Mesenchymal stem cell (in vitro differentiated cells and primary cell): Measurements from ENCODE around the gene RPS27L.

Experiments
- DNase-seq: peaks from one replicate; pipeline ENCODE4 v3.0.0-alpha.2; 2013
- H2AFZ ChIP-seq: one replicate; pipeline ENCODE4 v1.6.1; 2013; ENCODE audit warnings: low read depth, mild to moderate bottlenecking, control low read depth, inconsistent platforms, low read length, moderate library complexity
- H2AK5ac ChIP-seq: 2 replicates; pipeline ENCODE4 v1.6.1; 2013; ENCODE audit warnings: low read length, moderate library complexity, mild to moderate bottlenecking, inconsistent platforms; ENCODE audit not compliant: severe bottlenecking
- H2BK120ac ChIP-seq: one replicate; pipeline ENCODE4 v1.6.1; 2013; ENCODE audit warnings: low read depth, mild to moderate bottlenecking, inconsistent platforms, low read length, moderate library complexity
- H2BK12ac ChIP-seq, 2 experiments: one replicate each; pipeline ENCODE4 v1.6.1; 2013; ENCODE audit warnings: inconsistent platforms in 2 of 2, low read length in 2 of 2, mild to moderate bottlenecking in 2 of 2, moderate library complexity in 2 of 2, control low read depth in 1 of 2
- H2BK15ac ChIP-seq: one replicate; pipeline ENCODE4 v1.6.1; 2013; ENCODE audit warnings: mild to moderate bottlenecking, low read depth, inconsistent platforms; ENCODE audit not compliant: poor library complexity, severe bottlenecking
- H2BK5ac ChIP-seq: 2 replicates; pipeline ENCODE4 v1.6.1; 2013; ENCODE audit warnings: low read depth, mild to moderate bottlenecking, low read length, control low read depth, inconsistent platforms; ENCODE audit not compliant: poor library complexity, severe bottlenecking
- H3K14ac ChIP-seq, 2 experiments: one replicate each; pipeline ENCODE4 v1.6.1; 2013; ENCODE audit warnings: inconsistent platforms in 2 of 2, low read length in 2 of 2, control low read depth in 1 of 2, mild to moderate bottlenecking in 1 of 2, moderate library complexity in 1 of 2
- H3K18ac ChIP-seq, 2 experiments: one replicate each; pipeline ENCODE4 v1.6.1; 2013; ENCODE audit warnings: inconsistent platforms in 2 of 2, low read length in 2 of 2, control low read depth in 1 of 2, low read depth in 1 of 2, mild to moderate bottlenecking in 1 of 2
- H3K23ac ChIP-seq, 2 experiments: one replicate each; pipeline ENCODE4 v1.6.1; 2013; ENCODE audit warnings: inconsistent platforms in 2 of 2, low read length in 2 of 2, mild to moderate bottlenecking in 2 of 2, moderate library complexity in 2 of 2, control low read depth in 1 of 2
- H3K27ac ChIP-seq: 2 replicates; pipeline ENCODE4 v1.5.1; 2013; ENCODE audit warnings: mild to moderate bottlenecking, moderate library complexity, low read length, control low read depth, inconsistent platforms; ENCODE audit not compliant: poor library complexity, severe bottlenecking
- H3K27me3 ChIP-seq, 2 experiments: 2 replicates each; pipeline versions ENCODE4 v1.6.1 to v1.7.0; 2013; ENCODE audit warnings: low read length in 2 of 2, mild to moderate bottlenecking in 2 of 2, moderate library complexity in 2 of 2, control low read depth in 1 of 2, inconsistent platforms in 1 of 2; ENCODE audit not compliant: control insufficient read depth in 1 of 2, insufficient read depth in 1 of 2
- H3K36me3 ChIP-seq, 2 experiments: 2 replicates each; pipeline versions ENCODE4 v1.6.1 to v1.7.0; 2013; ENCODE audit warnings: low read length in 2 of 2, control low read depth in 1 of 2, inconsistent platforms in 1 of 2, low read depth in 1 of 2, mild to moderate bottlenecking in 1 of 2; ENCODE audit not compliant: insufficient read depth in 2 of 2, control insufficient read depth in 1 of 2
- H3K4ac ChIP-seq, 2 experiments: one replicate each; pipeline ENCODE4 v1.6.1; 2013; ENCODE audit warnings: inconsistent platforms in 2 of 2, low read length in 2 of 2, mild to moderate bottlenecking in 2 of 2, moderate library complexity in 2 of 2, control low read depth in 1 of 2, low read depth in 1 of 2
- H3K4me1 ChIP-seq: 2 replicates; pipeline ENCODE4 v1.6.1; 2013; ENCODE audit warnings: low read depth, low read length, control low read depth; ENCODE audit not compliant: control insufficient read depth, insufficient read depth
- H3K4me2 ChIP-seq: 2 replicates; pipeline ENCODE4 v1.6.1; 2013; ENCODE audit warnings: low read length, mild to moderate bottlenecking, inconsistent platforms; ENCODE audit not compliant: poor library complexity, severe bottlenecking
- H3K4me3 ChIP-seq, 2 experiments: 2 replicates each; pipeline versions ENCODE4 v1.5.1 to v1.7.0; 2013; ENCODE audit warnings: low read length in 2 of 2, mild to moderate bottlenecking in 2 of 2, control low read depth in 1 of 2, low read depth in 1 of 2; ENCODE audit not compliant: insufficient read depth in 1 of 2
- H3K79me1 ChIP-seq: replicated peaks from 2 replicates; pipeline ENCODE4 v1.6.1; 2013; ENCODE audit warnings: mild to moderate bottlenecking, control low read depth, low read length, inconsistent platforms; ENCODE audit not compliant: poor library complexity, severe bottlenecking
- H3K9ac ChIP-seq: 2 replicates; pipeline ENCODE4 v1.7.0; 2013; ENCODE audit warnings: mild to moderate bottlenecking, low read length, moderate library complexity
- H3K9me3 ChIP-seq: 2 replicates; pipeline ENCODE4 v1.7.0; 2013; ENCODE audit warnings: mild to moderate bottlenecking, low read length; ENCODE audit not compliant: control insufficient read depth
- H4K8ac ChIP-seq: one replicate; pipeline ENCODE4 v1.6.1; 2013; ENCODE audit warnings: inconsistent platforms, mild to moderate bottlenecking, low read length, moderate library complexity
- H4K91ac ChIP-seq: one replicate; pipeline ENCODE4 v1.6.1; 2013; ENCODE audit warnings: mild to moderate bottlenecking, low read length, inconsistent platforms
- WGBS: methylation state at CpG from one replicate; pipeline ENCODE4 v1.1.7; 2013; ENCODE audit warnings: mixed read lengths; 5-methylcytosine and 5-hydroxymethylcytosine counted together

Gene RPS27L

DNA sequence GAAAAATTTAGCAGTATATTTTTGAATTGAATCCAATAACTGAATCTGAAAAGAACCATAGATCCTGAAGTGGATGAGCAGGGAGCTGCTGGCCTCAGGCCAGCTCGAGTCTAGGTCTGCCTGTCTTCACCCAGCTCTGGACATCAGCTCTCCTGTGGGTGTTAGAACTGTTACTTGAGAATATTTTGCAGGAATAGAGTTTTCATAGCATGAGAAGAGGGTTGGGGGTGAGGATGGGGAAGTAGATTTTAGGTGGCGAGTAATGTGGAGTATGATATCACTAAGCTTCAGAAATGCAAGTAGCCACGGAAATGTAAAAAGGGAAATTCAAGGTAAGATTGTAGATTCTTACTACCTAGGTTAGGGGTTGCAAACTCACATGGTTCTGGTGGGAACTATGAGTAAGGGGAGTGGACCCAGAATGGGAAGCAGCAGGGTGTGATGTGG is 38.3 kb upstream of the RPS27L start:
- Histone ChIP-seq H4K91ac (no peak overlapping the region), H3K9ac (no peak overlapping the region), H3K36me3 (no peaks in the 10 kb centered on the region), H3K27me3 (no peaks in the 10 kb centered on the region), H3K9me3 (no peaks in the 10 kb centered on the region), H2BK120ac (no peak overlapping the region), H3K4me1 (peaks cover 1% of the 10 kb centered on the region), H3K27ac (no peak overlapping the region), H3K79me1 (peaks cover 6% of the 10 kb centered on the region), H3K4ac (no peak overlapping the region), H2AFZ (no peak overlapping the region), H3K4me3 (no peak overlapping the region), H3K4me2 (no peak overlapping the region), H2BK15ac (no peak overlapping the region), H2BK5ac (no peak overlapping the region), H2BK12ac (no peak overlapping the region), H3K14ac (no peak overlapping the region), H3K23ac (no peak overlapping the region), H4K8ac (no peak overlapping the region), H2AK5ac (no peak overlapping the region), H3K18ac (no peak overlapping the region)
- WGBS, result 94% methylated on average over 3 of the region's 3 CpGs
- DNase-seq, result no peak

DNA sequence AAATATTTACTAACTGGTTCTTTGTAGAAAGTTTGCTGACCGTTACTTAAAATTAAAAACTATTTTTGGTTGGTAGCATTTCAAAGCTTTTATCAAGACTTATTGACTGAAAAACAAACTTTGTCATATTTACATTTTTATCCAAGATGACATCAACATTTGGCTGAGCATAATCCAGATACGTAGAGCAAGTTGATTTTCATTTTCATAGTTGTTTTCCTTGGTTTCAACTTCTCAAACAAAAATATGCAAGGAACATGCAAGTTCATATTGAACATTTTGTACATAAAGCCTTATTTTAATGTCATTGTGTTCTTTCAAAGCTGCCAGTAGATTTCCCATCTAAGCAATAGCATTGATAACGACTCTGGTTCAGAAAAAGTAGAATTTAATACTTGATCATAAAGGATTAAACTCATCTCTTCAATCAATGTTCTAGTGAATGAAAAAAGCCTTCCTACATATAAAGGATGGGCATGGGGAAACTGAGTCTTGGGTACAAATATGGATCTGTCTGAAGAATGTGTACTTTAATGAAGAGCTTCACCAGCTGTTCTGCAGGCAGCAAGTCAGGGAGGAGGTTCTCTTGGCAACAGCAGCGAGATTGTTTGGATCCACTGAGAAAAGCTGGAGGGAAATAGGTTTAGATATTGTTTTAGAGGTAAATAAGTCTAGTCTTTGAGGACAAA is 37.7 kb upstream of the RPS27L start:
- H4K91ac ChIP-seq, result no peak overlapping the region
- H3K4me3 ChIP-seq, result peak overlapping the region in 1 of 2 experiments; percentile 45
- no peak overlapping the region for H2AFZ ChIP-seq
- no peak overlapping the region for H3K27ac ChIP-seq
- no peak overlapping the region for H2BK12ac ChIP-seq
- H3K14ac ChIP-seq, result no peak overlapping the region
- WGBS, result 100% methylated on average over 2 of the region's 4 CpGs
- no peak overlapping the region for H2BK5ac ChIP-seq
- no peak overlapping the region for H2BK15ac ChIP-seq
- no peak overlapping the region for H2AK5ac ChIP-seq
- H4K8ac ChIP-seq, result no peak overlapping the region
- peaks cover 3% of the 10 kb centered on the region for H3K4me1 ChIP-seq
- no peak overlapping the region for H2BK120ac ChIP-seq
- H3K27me3 ChIP-seq, result no peaks in the 10 kb centered on the region
- DNase-seq, result no peak
- no peak overlapping the region for H3K4ac ChIP-seq
- peaks cover 5% of the 10 kb centered on the region for H3K79me1 ChIP-seq
- no peaks in the 10 kb centered on the region for H3K9me3 ChIP-seq
- peak overlapping the region; percentile 24 for H3K9ac ChIP-seq
- no peak overlapping the region for H3K23ac ChIP-seq
- H3K36me3 ChIP-seq, result no peaks in the 10 kb centered on the region
- H3K18ac ChIP-seq, result no peak overlapping the region
- no peak overlapping the region for H3K4me2 ChIP-seq

DNA sequence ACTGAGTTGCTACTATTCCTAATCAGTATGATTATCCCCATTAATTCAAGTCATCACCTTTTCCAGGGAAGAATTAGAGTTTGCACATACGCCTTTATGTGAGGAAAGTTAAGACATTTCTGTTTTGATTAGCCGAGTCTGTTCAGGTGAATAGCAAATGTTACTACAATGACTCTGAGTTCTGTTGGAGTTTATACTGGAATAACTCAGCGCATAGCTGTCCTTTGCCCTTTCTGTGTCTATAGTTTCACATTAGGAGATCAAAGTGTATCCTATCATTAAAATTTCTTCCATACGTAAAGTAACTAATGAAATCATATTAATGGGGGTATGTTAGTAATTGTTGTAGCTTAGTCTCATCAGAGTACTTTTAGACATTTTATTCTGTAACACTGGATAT is 37.0 kb upstream of the RPS27L start:
- no peak overlapping the region for H3K23ac ChIP-seq
- no peak overlapping the region for H2AFZ ChIP-seq
- H3K27me3 ChIP-seq, result no peaks in the 10 kb centered on the region
- H3K27ac ChIP-seq, result no peak overlapping the region
- H3K36me3 ChIP-seq, result no peaks in the 10 kb centered on the region
- H4K91ac ChIP-seq, result no peak overlapping the region
- no peaks in the 10 kb centered on the region for H3K9me3 ChIP-seq
- no peak overlapping the region for H2BK120ac ChIP-seq
- no peak for DNase-seq
- 68% methylated on average over 2 of the region's 4 CpGs for WGBS
- H2AK5ac ChIP-seq, result no peak overlapping the region
- H2BK5ac ChIP-seq, result no peak overlapping the region
- H3K9ac ChIP-seq, result peak overlapping the region; percentile 24
- no peak overlapping the region for H3K4me2 ChIP-seq
- peaks cover 3% of the 10 kb centered on the region for H3K79me1 ChIP-seq
- no peak overlapping the region for H3K14ac ChIP-seq
- peak overlapping the region in 1 of 2 experiments; percentile 27 for H3K4me3 ChIP-seq
- no peak overlapping the region for H3K18ac ChIP-seq
- peaks cover 2% of the 10 kb centered on the region for H3K4me1 ChIP-seq
- H4K8ac ChIP-seq, result no peak overlapping the region
- no peak overlapping the region for H3K4ac ChIP-seq
- no peak overlapping the region for H2BK12ac ChIP-seq
- no peak overlapping the region for H2BK15ac ChIP-seq

DNA sequence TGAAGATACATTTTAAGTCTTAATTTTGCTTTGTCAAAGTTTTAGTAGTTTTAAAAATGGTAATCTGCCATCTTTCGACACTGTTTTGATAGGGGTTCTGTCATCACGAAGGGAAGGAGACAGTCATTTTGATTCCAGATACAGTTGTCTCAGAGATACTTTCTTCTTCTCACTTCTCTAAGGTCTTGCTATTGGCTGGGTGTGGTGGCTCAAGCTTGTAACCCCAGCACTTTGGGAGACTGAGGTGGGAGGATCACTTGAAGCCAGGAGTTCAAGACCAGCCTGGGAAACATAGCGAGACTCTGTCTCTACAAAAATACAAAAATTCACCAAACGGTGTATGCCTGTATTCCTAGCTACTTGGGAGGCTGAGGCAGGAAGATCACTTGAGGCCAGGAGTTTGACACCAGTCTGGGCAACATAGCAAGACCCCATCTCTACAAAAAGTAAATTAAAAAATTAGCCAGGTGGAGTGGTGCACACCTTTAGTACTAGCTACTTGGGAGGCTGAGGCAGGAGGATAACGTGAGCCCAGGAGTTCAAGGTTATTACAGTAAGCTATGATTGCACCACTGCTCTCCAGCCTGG is 35.4 kb upstream of the RPS27L start:
- Histone ChIP-seq H2BK120ac (peak overlapping the region; percentile 27), H3K4ac (no peak overlapping the region), H3K4me1 (peaks cover 2% of the 10 kb centered on the region), H3K27ac (no peak overlapping the region), H2AFZ (no peak overlapping the region), H4K8ac (no peak overlapping the region), H2BK5ac (no peak overlapping the region), H4K91ac (no peak overlapping the region), H3K4me2 (no peak overlapping the region), H3K79me1 (peaks cover 3% of the 10 kb centered on the region), H2AK5ac (no peak overlapping the region), H3K36me3 (no peaks in the 10 kb centered on the region), H3K23ac (no peak overlapping the region), H2BK12ac (no peak overlapping the region), H3K18ac (no peak overlapping the region), H2BK15ac (no peak overlapping the region), H3K9me3 (no peaks in the 10 kb centered on the region), H3K14ac (no peak overlapping the region), H3K9ac (no peak overlapping the region), H3K27me3 (no peaks in the 10 kb centered on the region), H3K4me3 (no peak overlapping the region)
- DNase-seq, result no peak
- WGBS, result 100% methylated on average over 3 of the region's 5 CpGs
